Mammary epithelial cell (primary cell): ENCODE measurements around the gene TPGS1.

Source experiments
- CTCF ChIP-seq, 2 donors: IDR thresholded peaks in 1 of 2; conservative IDR thresholded peaks in 1 of 2; 2 replicates each; pipeline ENCODE4 v1.5.1; 2011 to 2012; ENCODE audit warnings: inconsistent platforms in 2 of 2, low read length in 2 of 2, mild to moderate bottlenecking in 2 of 2, control low read depth in 1 of 2, low read depth in 1 of 2; ENCODE audit not compliant: insufficient read depth in 1 of 2; ENCODE audit errors: extremely low read depth in 1 of 2
- EZH2 ChIP-seq: IDR thresholded peaks from 2 replicates; pipeline ENCODE4 v1.6.1; 2012; ENCODE audit warnings: low read length, inconsistent platforms, borderline replicate concordance

DNA sequence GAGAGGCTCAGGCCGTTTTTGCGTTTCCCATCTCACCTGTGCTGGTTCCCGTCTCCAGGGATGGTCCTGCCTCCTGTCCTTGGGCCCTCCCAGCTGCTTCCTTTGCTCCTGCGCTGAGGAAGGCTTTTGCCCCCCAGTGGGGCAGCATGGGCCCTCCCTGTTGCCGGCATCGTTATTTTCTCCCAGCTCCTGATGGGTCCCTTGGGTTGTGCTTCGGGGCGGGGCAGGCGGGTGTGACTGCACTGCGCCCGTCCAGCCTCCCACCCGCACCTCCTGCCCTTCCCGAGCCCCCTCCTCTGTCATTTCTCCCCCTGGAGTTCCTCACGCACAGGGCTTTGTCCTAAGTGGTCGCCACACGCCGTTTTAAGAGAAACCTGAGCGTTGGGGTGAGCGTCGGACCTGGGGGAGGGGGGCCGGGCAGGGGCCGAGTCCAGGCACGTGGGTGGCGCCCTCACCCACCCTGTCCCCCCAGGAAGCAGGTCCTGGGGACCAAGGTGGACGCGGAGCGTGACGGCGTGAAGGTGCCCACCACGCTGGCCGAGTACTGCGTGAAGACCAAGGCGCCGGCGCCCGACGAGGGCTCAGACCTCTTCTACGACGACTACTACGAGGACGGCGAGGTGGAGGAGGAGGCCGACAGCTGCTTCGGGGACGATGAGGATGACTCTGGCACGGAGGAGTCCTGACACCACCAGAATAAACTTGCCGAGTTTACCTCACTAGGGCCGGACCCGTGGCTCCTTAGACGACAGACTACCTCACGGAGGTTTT, 33.8 kb downstream of the TPGS1 start:
- TF ChIP-seq EZH2 = no peak
- no peak for TF ChIP-seq CTCF (conservative IDR thresholded peaks at IDR 0.05 in 1 of 2, IDR thresholded peaks at IDR 0.05 in 1 of 2; ENCODE audit: extremely low read depth in 1 of 2, insufficient read depth in 1 of 2, low read depth in 1 of 2, low read length in 2 of 2)
